Fibroblast of pulmonary artery (primary cell): ENCODE results near the gene P2RX7.

Experiments used
- DNase-seq: peaks from one replicate; pipeline ENCODE4 v3.0.0-alpha.2; 2010; ENCODE audit warnings: low read depth
- H3K4me3 ChIP-seq: replicated peaks from 2 replicates; pipeline ENCODE4 v1.5.1; 2011; ENCODE audit warnings: low read depth, mild to moderate bottlenecking, control low read depth, low read length, moderate library complexity
- TF ChIP-seq, protein P1 (sequence below): IDR thresholded peaks from 2 replicates; pipeline ENCODE4 v1.5.1; 2011; ENCODE audit warnings: mild to moderate bottlenecking, control low read depth, low read length, inconsistent platforms; ENCODE audit errors: missing control alignments

Gene P2RX7

DNA sequence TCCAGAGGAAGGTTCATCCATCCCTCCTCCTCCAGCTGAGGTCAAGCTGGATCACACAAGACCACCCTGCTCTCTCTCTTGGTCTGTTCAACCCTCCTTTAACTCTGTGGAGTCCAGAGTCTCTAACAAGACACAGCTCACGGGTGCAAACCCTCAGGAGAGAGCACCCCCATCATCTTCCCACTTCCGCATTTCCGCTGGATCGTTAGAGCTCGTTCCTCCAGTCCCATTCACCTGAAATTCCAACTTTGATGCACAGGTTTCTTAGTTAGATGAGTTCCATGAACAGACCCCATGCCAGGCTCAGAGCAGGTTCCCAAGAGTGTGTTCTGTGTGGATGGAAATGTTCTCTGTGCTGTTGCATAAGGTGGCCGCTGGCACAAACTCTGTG lies 44.5 kb upstream of the P2RX7 start:
- no peak for DNase-seq
- H3K4me3 ChIP-seq, result no peak overlapping the region
- TF ChIP-seq, protein P1, sequence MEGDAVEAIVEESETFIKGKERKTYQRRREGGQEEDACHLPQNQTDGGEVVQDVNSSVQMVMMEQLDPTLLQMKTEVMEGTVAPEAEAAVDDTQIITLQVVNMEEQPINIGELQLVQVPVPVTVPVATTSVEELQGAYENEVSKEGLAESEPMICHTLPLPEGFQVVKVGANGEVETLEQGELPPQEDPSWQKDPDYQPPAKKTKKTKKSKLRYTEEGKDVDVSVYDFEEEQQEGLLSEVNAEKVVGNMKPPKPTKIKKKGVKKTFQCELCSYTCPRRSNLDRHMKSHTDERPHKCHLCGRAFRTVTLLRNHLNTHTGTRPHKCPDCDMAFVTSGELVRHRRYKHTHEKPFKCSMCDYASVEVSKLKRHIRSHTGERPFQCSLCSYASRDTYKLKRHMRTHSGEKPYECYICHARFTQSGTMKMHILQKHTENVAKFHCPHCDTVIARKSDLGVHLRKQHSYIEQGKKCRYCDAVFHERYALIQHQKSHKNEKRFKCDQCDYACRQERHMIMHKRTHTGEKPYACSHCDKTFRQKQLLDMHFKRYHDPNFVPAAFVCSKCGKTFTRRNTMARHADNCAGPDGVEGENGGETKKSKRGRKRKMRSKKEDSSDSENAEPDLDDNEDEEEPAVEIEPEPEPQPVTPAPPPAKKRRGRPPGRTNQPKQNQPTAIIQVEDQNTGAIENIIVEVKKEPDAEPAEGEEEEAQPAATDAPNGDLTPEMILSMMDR, result no peak

DNA sequence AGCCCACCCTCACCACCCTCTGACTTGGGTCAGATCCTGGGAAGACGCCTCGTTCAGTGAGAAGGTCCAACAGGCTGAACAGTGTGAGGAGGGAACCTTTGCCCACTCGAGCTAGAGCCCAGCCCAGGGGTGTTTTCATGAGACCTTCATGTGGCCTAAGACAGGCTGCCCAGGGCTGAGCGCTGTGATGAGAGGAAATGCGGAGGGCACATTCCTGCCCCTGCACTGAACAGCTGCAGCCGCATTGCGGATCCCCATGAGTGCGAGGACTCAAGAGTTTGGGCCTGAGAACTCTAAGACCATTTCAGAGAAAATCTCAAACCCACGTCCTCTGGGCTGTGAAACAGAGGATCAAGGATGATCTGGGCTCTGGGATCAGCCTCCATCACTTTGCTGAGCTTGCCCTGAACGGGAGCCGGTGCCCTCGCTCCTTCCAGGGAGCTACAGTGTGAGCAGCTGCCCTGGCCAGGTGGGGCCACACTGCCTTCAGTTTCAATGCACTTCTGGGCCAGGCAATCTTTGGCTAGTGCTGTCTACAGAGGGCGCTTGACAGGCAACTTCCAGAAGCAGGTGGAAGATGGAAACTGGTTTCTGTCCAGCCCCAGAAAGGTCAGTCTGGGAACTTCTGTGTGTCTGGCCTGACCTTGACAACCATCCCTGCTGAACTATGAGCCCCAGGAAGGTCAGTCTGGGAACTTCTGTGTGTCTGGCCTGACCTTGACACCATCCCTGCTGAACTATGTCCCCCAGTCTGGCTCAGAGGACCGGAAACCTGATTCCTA lies 43.5 kb upstream of the P2RX7 start:
- DNase-seq, result no peak
- TF ChIP-seq, protein P1, result no peak
- H3K4me3 ChIP-seq, result no peak overlapping the region

DNA sequence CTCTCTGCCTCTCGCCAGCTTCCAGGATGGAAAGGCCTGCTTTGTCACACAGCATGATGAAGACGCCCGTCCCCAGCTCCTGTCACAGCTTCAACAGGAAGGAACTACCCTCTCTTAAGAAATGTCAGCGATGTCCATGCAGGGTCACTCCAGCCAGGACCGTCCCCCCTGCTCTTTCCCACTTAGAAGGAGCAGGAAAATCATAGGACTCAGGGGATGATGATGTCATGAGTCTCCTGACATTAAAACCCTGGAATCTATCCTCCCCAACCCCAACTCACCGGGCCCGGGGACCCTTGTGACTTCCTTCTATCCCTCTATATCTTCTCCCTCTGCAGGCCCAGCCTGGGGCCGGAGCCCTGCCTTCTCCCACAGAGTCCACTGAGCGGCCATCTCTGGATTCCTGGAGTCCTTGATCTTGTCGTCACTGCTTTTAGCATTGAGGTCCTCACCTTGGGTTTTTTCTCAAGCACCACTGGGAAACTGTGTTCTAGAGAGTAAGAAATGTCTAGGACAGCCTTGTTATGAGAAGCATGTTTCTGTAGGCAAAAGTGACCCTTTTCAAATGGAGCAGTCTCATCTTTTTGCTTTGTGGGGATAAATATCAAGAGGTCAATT lies 42.8 kb upstream of the P2RX7 start:
- TF ChIP-seq, protein P1, result no peak
- H3K4me3 ChIP-seq, result no peak overlapping the region
- DNase-seq, result no peak

DNA sequence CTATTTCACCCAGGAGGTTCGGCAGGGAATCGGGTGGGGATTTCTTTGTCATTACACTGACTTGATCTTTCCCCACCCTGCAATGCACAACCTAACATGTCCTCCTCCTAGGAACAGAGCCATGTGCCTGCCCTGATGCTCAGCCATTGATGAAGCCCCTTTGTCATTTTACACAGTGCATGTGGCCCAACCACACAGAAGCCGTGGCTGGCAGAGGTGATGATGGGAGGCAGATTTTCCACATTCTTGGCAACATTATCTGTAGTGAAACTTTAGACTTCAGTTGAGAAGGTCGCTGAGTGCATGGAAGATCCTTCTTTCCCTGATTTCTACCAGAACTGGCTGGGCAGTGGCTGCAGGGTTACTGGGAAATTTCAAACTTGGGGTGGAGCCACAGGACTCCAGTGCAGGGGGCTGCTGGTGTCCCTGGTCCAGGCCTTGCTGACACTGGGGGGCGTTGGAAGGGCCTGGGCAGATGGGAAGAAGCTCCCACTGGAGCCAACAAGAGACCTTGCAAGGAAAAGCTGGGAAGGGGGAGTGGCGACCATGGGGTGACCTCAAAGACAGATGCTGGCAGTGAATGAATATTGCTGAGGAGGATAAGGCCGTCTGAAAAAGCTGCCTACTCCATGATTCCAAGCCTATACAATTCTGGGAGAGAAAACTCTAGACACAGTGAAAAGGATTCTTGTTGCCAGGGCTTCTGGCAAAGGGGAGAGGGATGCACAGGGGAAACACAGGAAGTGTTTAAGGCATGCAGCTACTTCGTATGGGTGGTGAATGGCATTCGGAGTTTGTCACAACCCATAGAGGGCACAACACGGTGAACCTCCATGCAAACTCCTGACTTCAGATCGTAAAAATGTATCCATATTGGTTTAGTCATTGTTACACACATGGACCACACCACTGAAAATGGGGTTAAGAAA lies 41.8 kb upstream of the P2RX7 start:
- no peak for DNase-seq

DNA sequence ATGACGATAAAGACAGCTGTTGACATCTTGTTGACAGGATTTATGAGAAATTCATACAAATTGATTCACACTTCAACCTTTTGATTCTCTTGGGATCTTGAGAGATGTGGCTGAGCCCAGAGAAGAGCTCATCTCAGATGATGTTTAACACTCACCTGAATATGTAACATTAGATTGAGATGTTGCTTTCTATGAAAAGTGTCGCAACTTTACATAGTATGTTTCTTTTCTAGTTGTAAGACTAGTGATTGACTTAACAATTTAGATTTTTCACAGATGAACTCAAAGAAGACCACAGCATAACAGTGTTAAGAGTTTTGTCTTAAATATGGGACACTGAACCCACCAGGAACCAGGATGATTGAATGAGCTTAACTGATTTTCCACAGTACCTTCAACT lies 40.6 kb upstream of the P2RX7 start:
- no peak for DNase-seq

More for the DNA sequence above, 41.8 kb upstream of the P2RX7 start:
- TF ChIP-seq, protein P1, result no peak
- H3K4me3 ChIP-seq, result no peak overlapping the region

DNA sequence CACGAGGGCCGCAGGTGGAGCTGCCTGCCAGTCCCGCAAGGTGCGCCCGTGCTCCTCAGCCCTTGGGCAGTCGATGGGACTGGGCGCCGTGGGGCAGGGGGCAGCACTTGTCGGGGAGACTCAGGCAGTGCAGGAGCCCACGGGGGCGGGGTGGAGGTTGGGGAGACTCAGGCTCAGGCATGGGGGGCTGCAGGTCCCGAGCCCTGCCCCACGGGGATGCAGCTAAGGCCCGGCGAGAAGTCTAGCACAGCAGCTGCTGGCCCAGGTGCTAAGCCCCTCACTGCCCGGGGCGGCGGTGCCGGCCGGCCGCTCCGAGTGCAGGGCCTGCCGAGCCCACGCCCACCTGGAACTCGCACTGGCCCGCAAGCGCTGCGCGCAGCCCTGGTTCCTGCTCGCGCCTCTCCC lies 39.2 kb upstream of the P2RX7 start:
- TF ChIP-seq, protein P1, result no peak
- no peak overlapping the region for H3K4me3 ChIP-seq
- no peak for DNase-seq

More for the DNA sequence above, 40.6 kb upstream of the P2RX7 start:
- TF ChIP-seq, protein P1, result no peak
- H3K4me3 ChIP-seq, result no peak overlapping the region
